Posterior vena cava (tissue), 2 donors: ENCODE data around the gene EPB41. TPM values are rescaled to one million over a fixed set of nuclear protein-coding genes. Genes with fewer than 3 reads are reported as not detected.
"Not testable (repeated sequence)": the region's sequence is repeated elsewhere in the genome, so short reads cannot be mapped to it uniquely, and the experiment has no call there.

Source experiments
- DNase-seq: peaks from one replicate; pipeline ENCODE4 v3.0.0-alpha.2; 2020; ENCODE audit warnings: low spot score
- intact Hi-C, 2 donors: fragments of 100-400 bp; cut with DNase I; formaldehyde crosslinking; loops; one replicate each; pipeline versions ENCODE4 v1.14.1 to v1.14.2; 2022 to 2023
- total RNA-seq, 2 donors: library from RNA; stranded (reverse); fragmentation: NEBNext Ultra II Directional; extraction: Animal tissue kit (Norgen Biotek cat#: 25700); gene quantifications; one replicate each; pipeline ENCODE4 v1.2.1, GENCODE V29; 2021
- donor health status: DM: yes; HTN: yes; CAD: no.
- donor health status: DM: yes; HTN: yes; CAD: no.

The EPB41 gene
- total RNA-seq, 2 donors from 2014 or later: 16.6 to 21.7 TPM

- intact Hi-C loops: no loop called here
- DNase-seq: no peak
Observed at GRCh38 chr1:29119121-29119929, 205.0 kb downstream of the EPB41 start.

- peak; percentile 54 for DNase-seq
- intact Hi-C loops: loop anchor here in 1 of 2 donors (10.0 kb wide), 1 partner anchor 54 kb away; no protein-coding TSS in a partner anchor
Observed at GRCh38 chr1:29120367-29120766, 206.0 kb downstream of the EPB41 start.

- intact Hi-C loops: loop anchor here in 1 of 2 donors (10.0 kb wide), 1 partner anchor 54 kb away; no protein-coding TSS in a partner anchor
- peak; percentile 83 for DNase-seq
Observed at GRCh38 chr1:29120947-29121485, 206.6 kb downstream of the EPB41 start.

- intact Hi-C loops: loop anchor here in 1 of 2 donors (10.0 kb wide), 1 partner anchor 53 kb away; no protein-coding TSS in a partner anchor
- DNase-seq: no peak
Observed at GRCh38 chr1:29121516-29121935, 207.2 kb downstream of the EPB41 start.

GRCh38 chr1:29121936-29122681 lies 207.7 kb downstream of the EPB41 start:
- peak; percentile 86 for DNase-seq
- intact Hi-C loops: loop anchor here in 1 of 2 donors (10.0 kb wide), 1 partner anchor 53 kb away; no protein-coding TSS in a partner anchor

GRCh38 chr1:29122682-29123052 lies 208.3 kb downstream of the EPB41 start:
- intact Hi-C loops: loop anchor here in 1 of 2 donors (10.0 kb wide), 1 partner anchor 52 kb away; no protein-coding TSS in a partner anchor
- peak; percentile 93 for DNase-seq

- DNase-seq: no peak
- intact Hi-C loops: loop anchor here in 1 of 2 donors (10.0 kb wide), 1 partner anchor 52 kb away; no protein-coding TSS in a partner anchor
Observed at GRCh38 chr1:29123053-29123886, 208.9 kb downstream of the EPB41 start.

- intact Hi-C loops: loop anchor here in 1 of 2 donors (10.0 kb wide), 1 partner anchor 51 kb away; no protein-coding TSS in a partner anchor
- no peak for DNase-seq
Observed at GRCh38 chr1:29123887-29124365, 209.6 kb downstream of the EPB41 start, which contains the start of gene TMEM200B. TMEM200B (minus strand) TSS chr1:29123903; CDS start chr1:29121828, 2,075 bp downstream.

GRCh38 chr1:29124366-29125236 lies 210.2 kb downstream of the EPB41 start:
- intact Hi-C loops: loop anchor here in 1 of 2 donors (10.0 kb wide), 1 partner anchor 50 kb away; no protein-coding TSS in a partner anchor
- peak; percentile 96 for DNase-seq

- intact Hi-C loops: loop anchor here in 1 of 2 donors (10.0 kb wide), 1 partner anchor 50 kb away; no protein-coding TSS in a partner anchor
Observed at GRCh38 chr1:29125237-29125641, 210.9 kb downstream of the EPB41 start.

GRCh38 chr1:29125788-29126187 lies 211.4 kb downstream of the EPB41 start:
- DNase-seq: no peak
- intact Hi-C loops: loop anchor here in 1 of 2 donors (10.0 kb wide), 1 partner anchor 49 kb away; no protein-coding TSS in a partner anchor

More at GRCh38 chr1:29125237-29125641, 210.9 kb downstream of the EPB41 start:
- no peak for DNase-seq

- DNase-seq: no peak
- intact Hi-C loops: loop anchor here in 1 of 2 donors (10.0 kb wide), 1 partner anchor 49 kb away; no protein-coding TSS in a partner anchor
Observed at GRCh38 chr1:29126198-29126597, 211.8 kb downstream of the EPB41 start.

- no peak for DNase-seq
- intact Hi-C loops: loop anchor here in 1 of 2 donors (10.0 kb wide), 1 partner anchor 46 kb away; no protein-coding TSS in a partner anchor
Observed at GRCh38 chr1:29128739-29129138, 214.4 kb downstream of the EPB41 start.

GRCh38 chr1:29129916-29130315 lies 215.5 kb downstream of the EPB41 start:
- no peak for DNase-seq
- intact Hi-C loops: loop anchor here in 1 of 2 donors (10.0 kb wide), 1 partner anchor 45 kb away; no protein-coding TSS in a partner anchor

GRCh38 chr1:29131056-29131455 lies 216.7 kb downstream of the EPB41 start:
- intact Hi-C loops, DNase-seq: not testable (repeated sequence)

- intact Hi-C loops: no loop called here
- DNase-seq: no peak
Observed at GRCh38 chr1:29133861-29134694, 219.7 kb downstream of the EPB41 start.
